H9 (cell line): ENCODE measurements around the gene ZDHHC11. TPM values are rescaled to one million over a fixed set of nuclear protein-coding genes. Genes with fewer than 3 reads are reported as not detected.
"Not testable (repeated sequence)": the region's sequence is repeated elsewhere in the genome, so short reads cannot be mapped to it uniquely, and the experiment has no call there.

ENCODE experiments used
- DNase-seq: peaks from one replicate; pipeline ENCODE4 v3.0.0-alpha.2; 2017
- H2AFZ ChIP-seq: one replicate; pipeline ENCODE4 v1.6.1; 2013; ENCODE audit warnings: mild to moderate bottlenecking, low read length, control low read depth, moderate library complexity
- H2AK5ac ChIP-seq: 2 replicates; pipeline ENCODE4 v1.6.1; 2013; ENCODE audit warnings: low read length, control low read depth, mixed read lengths; ENCODE audit not compliant: insufficient read length
- H2BK120ac ChIP-seq: one replicate; pipeline ENCODE4 v1.6.1; 2013; ENCODE audit warnings: low read depth, mild to moderate bottlenecking, low read length, control low read depth, inconsistent platforms; ENCODE audit not compliant: poor library complexity, severe bottlenecking
- H2BK12ac ChIP-seq: 2 replicates; pipeline ENCODE4 v1.6.1; 2013; ENCODE audit warnings: low read length, control low read depth, mixed read lengths, low read depth; ENCODE audit not compliant: insufficient read length
- H2BK15ac ChIP-seq: 2 replicates; pipeline ENCODE4 v1.6.1; 2013; ENCODE audit warnings: low read depth, low read length, control low read depth
- H2BK20ac ChIP-seq: one replicate; pipeline ENCODE4 v1.6.1; 2013; ENCODE audit warnings: low read depth, mild to moderate bottlenecking, low read length, control low read depth, inconsistent platforms; ENCODE audit not compliant: poor library complexity, severe bottlenecking
- H2BK5ac ChIP-seq: 2 replicates; pipeline ENCODE4 v1.6.1; 2013; ENCODE audit warnings: low read length, control low read depth, mixed read lengths; ENCODE audit not compliant: insufficient read length
- H3K14ac ChIP-seq: 2 replicates; pipeline ENCODE4 v1.6.1; 2013; ENCODE audit warnings: low read length, control low read depth; ENCODE audit not compliant: insufficient read depth
- H3K18ac ChIP-seq: 2 replicates; pipeline ENCODE4 v1.6.1; 2013; ENCODE audit warnings: low read depth, mild to moderate bottlenecking, mixed read lengths, low read length, control low read depth; ENCODE audit not compliant: insufficient read length
- H3K23ac ChIP-seq: 2 replicates; pipeline ENCODE4 v1.6.1; 2013; ENCODE audit warnings: low read length, control low read depth, mixed read lengths, low read depth; ENCODE audit not compliant: insufficient read length
- H3K23me2 ChIP-seq: 2 replicates; pipeline ENCODE4 v1.6.1; 2013; ENCODE audit warnings: low read depth, mild to moderate bottlenecking, mixed read lengths, low read length, control low read depth; ENCODE audit not compliant: insufficient read length, poor library complexity, severe bottlenecking
- H3K27ac ChIP-seq: 2 replicates; pipeline ENCODE4 v1.5.1; 2013; ENCODE audit warnings: low read length, control low read depth, mixed read lengths, low read depth; ENCODE audit not compliant: insufficient read length
- H3K27me3 ChIP-seq: 2 replicates; pipeline ENCODE4 v1.6.1; 2013; ENCODE audit warnings: low read length, control low read depth, inconsistent platforms; ENCODE audit not compliant: insufficient read depth
- H3K4ac ChIP-seq: 2 replicates; pipeline ENCODE4 v1.6.1; 2013; ENCODE audit warnings: low read depth, mild to moderate bottlenecking, control low read depth, inconsistent platforms, low read length, moderate library complexity
- H3K4me1 ChIP-seq: 2 replicates; pipeline ENCODE4 v1.6.1; 2013; ENCODE audit warnings: low read length, control low read depth, inconsistent platforms; ENCODE audit not compliant: insufficient read depth
- H3K4me2 ChIP-seq: 2 replicates; pipeline ENCODE4 v1.6.1; 2013; ENCODE audit warnings: low read length, control low read depth, mixed read lengths; ENCODE audit not compliant: insufficient read length, insufficient read depth
- H3K56ac ChIP-seq: 2 replicates; pipeline ENCODE4 v1.6.1; 2013; ENCODE audit warnings: low read depth, mild to moderate bottlenecking, mixed read lengths, low read length, control low read depth; ENCODE audit not compliant: insufficient read length
- H3K79me1 ChIP-seq: 2 replicates; pipeline ENCODE4 v1.6.1; 2013; ENCODE audit warnings: low read depth, mild to moderate bottlenecking, moderate library complexity, low read length, control low read depth, inconsistent platforms; ENCODE audit not compliant: insufficient read depth, poor library complexity, severe bottlenecking
- H3K79me2 ChIP-seq: 2 replicates; pipeline ENCODE4 v1.6.1; 2013; ENCODE audit warnings: low read length, control low read depth, inconsistent platforms; ENCODE audit not compliant: insufficient read depth
- H3K9ac ChIP-seq: 2 replicates; pipeline ENCODE4 v1.6.1; 2013; ENCODE audit warnings: low read length, control low read depth, mixed read lengths; ENCODE audit not compliant: insufficient read length; ENCODE audit errors: extremely low read depth
- H3K9me3 ChIP-seq: one replicate; pipeline ENCODE4 v1.6.1; 2013; ENCODE audit warnings: low read depth, low read length, inconsistent platforms; ENCODE audit not compliant: control insufficient read depth
- H3T11ph ChIP-seq: one replicate; pipeline ENCODE4 v1.6.1; 2013; ENCODE audit warnings: mild to moderate bottlenecking, low read length, control low read depth, inconsistent platforms
- H4K20me1 ChIP-seq: one replicate; pipeline ENCODE4 v1.6.1; 2013; ENCODE audit not compliant: control insufficient read depth, insufficient read length, insufficient read depth
- H4K5ac ChIP-seq: 2 replicates; pipeline ENCODE4 v1.6.1; 2013; ENCODE audit warnings: low read depth, mild to moderate bottlenecking, mixed read lengths, low read length, control low read depth; ENCODE audit not compliant: insufficient read length
- H4K8ac ChIP-seq: replicated peaks from 2 replicates; pipeline ENCODE4 v1.6.1; 2013; ENCODE audit warnings: low read length, control low read depth, mixed read lengths, low read depth; ENCODE audit not compliant: insufficient read length
- H4K91ac ChIP-seq: 2 replicates; pipeline ENCODE4 v1.6.1; 2013; ENCODE audit warnings: low read depth, mild to moderate bottlenecking, moderate library complexity, mixed read lengths, low read length, control low read depth; ENCODE audit not compliant: insufficient read length
- H3K27ac Mint-ChIP-seq, 3 experiments: 2 replicates in 2 of 3; 3 replicates in 1 of 3; pipeline ENCODE4 v1.8.0; 2020 to 2021; ENCODE audit warnings: mixed read lengths in 3 of 3, mild to moderate bottlenecking in 1 of 3, moderate library complexity in 1 of 3
- H3K27me3 Mint-ChIP-seq: 2 replicates; pipeline ENCODE4 v1.8.0; 2021; ENCODE audit warnings: low read depth, mild to moderate bottlenecking, moderate library complexity, mixed read lengths
- H3K36me3 Mint-ChIP-seq, 3 experiments: 2 replicates in 2 of 3; 3 replicates in 1 of 3; pipeline ENCODE4 v1.8.0; 2020 to 2021; ENCODE audit warnings: low read depth in 3 of 3, mixed read lengths in 3 of 3; ENCODE audit not compliant: insufficient read depth in 1 of 3
- H3K4me1 Mint-ChIP-seq, 2 experiments: 2 replicates each; pipeline ENCODE4 v1.8.0; 2020; ENCODE audit warnings: mixed read lengths in 2 of 2
- H3K4me3 Mint-ChIP-seq, 2 experiments: 2 replicates in 1 of 2; 3 replicates in 1 of 2; pipeline ENCODE4 v1.8.0; 2020 to 2021; ENCODE audit warnings: mild to moderate bottlenecking in 2 of 2, mixed read lengths in 2 of 2, moderate library complexity in 1 of 2
- H3K9me3 Mint-ChIP-seq, 2 experiments: 2 replicates in 1 of 2; 3 replicates in 1 of 2; pipeline ENCODE4 v1.8.0; 2020; ENCODE audit warnings: mild to moderate bottlenecking in 2 of 2, mixed read lengths in 2 of 2, moderate library complexity in 1 of 2
- WGBS: extraction: QIAGEN DNeasy Blood & Tissue Kit; methylation state at CpG from one replicate; pipeline ENCODE4 v1.1.7; 2013; ENCODE audit warnings: missing lambda C conversion rate, low lambda C conversion rate, mixed read lengths; ENCODE audit not compliant: insufficient read length; ENCODE audit errors: extremely low coverage; 5-methylcytosine and 5-hydroxymethylcytosine counted together
- total RNA-seq: library from RNA; stranded (reverse); gene quantifications from 2 replicates; pipeline ENCODE4 v1.2.1, GENCODE V29; 2021

The ZDHHC11 gene
- total RNA-seq, 1 experiment from 2014 or later: 37.6 TPM

GRCh38 chr5:842402-843221 is 8.2 kb downstream of the ZDHHC11 start:
- H3K23me2 ChIP-seq, H3K27ac ChIP-seq: not testable (repeated sequence)

GRCh38 chr5:841531-842401 is 9.0 kb downstream of the ZDHHC11 start:
- H3K4me1 Mint-ChIP-seq: not testable (repeated sequence)

More at GRCh38 chr5:842402-843221, 8.2 kb downstream of the ZDHHC11 start:
- not testable (repeated sequence) for H3K18ac ChIP-seq, H2BK15ac ChIP-seq, H3K27me3 Mint-ChIP-seq, H2BK12ac ChIP-seq, H3K56ac ChIP-seq, H2AK5ac ChIP-seq, H3K23ac ChIP-seq, H4K20me1 ChIP-seq, H2BK120ac ChIP-seq, H3K4me3 Mint-ChIP-seq, H3K79me1 ChIP-seq, H4K8ac ChIP-seq, H3K4me1 ChIP-seq, H3K4ac ChIP-seq, H3K27me3 ChIP-seq, H3K79me2 ChIP-seq, H4K5ac ChIP-seq, H3K4me2 ChIP-seq, H3K9me3 ChIP-seq, H4K91ac ChIP-seq, H2BK5ac ChIP-seq, H3T11ph ChIP-seq, DNase-seq, H3K14ac ChIP-seq, H3K9me3 Mint-ChIP-seq, H2AFZ ChIP-seq, H3K4me1 Mint-ChIP-seq, H2BK20ac ChIP-seq, H3K9ac ChIP-seq
- H3K27ac Mint-ChIP-seq: peak overlapping the region in 1 of 3 experiments; percentile 60; a peak in 1 of 7 replicates
- H3K36me3 Mint-ChIP-seq: peaks cover 0 to 23% (median 5%) of the 10 kb centered on the region in 3 experiments; a peak in 4 of 7 replicates
- no CpG with 5 or more reads among the region's 32 CpGs for WGBS

More at GRCh38 chr5:841531-842401, 9.0 kb downstream of the ZDHHC11 start:
- H3K4me2 ChIP-seq, H4K91ac ChIP-seq, H4K8ac ChIP-seq, H3K56ac ChIP-seq, H3K9ac ChIP-seq, H3K79me2 ChIP-seq, H2BK120ac ChIP-seq, H3K9me3 Mint-ChIP-seq, H3K14ac ChIP-seq, H3K79me1 ChIP-seq, H3K27ac ChIP-seq, H3T11ph ChIP-seq, H3K4me1 ChIP-seq, H3K23ac ChIP-seq, H3K27me3 ChIP-seq, H3K9me3 ChIP-seq, H4K5ac ChIP-seq, H2AK5ac ChIP-seq, H2BK20ac ChIP-seq, H3K4me3 Mint-ChIP-seq, H3K23me2 ChIP-seq, H2BK5ac ChIP-seq, H4K20me1 ChIP-seq, H2AFZ ChIP-seq, H3K27me3 Mint-ChIP-seq, DNase-seq, H2BK15ac ChIP-seq, H3K18ac ChIP-seq, H2BK12ac ChIP-seq, H3K4ac ChIP-seq: not testable (repeated sequence)
- WGBS: no CpG with 5 or more reads among the region's 15 CpGs
- H3K36me3 Mint-ChIP-seq: peaks cover 0 to 21% (median 5%) of the 10 kb centered on the region in 3 experiments; a peak in 4 of 7 replicates
- H3K27ac Mint-ChIP-seq: peak overlapping the region in 1 of 3 experiments; percentile 82; a peak in 1 of 7 replicates
